ENCODE measurements around the gene BTG1.
A peak's percentile ranks its signal among the peaks of the same experiment; 100 is the strongest.

Gene BTG1

GRCh38 chr12:92145731-92146496 lies at the start of gene BTG1:
Gene BTG1 (minus strand): TSS chr12:92145846. CDS start chr12:92145535, 311 bp downstream.
- peak; percentile 99 for DNase-seq (ENCODE audit: low spot score)

- no peak for DNase-seq (ENCODE audit: low spot score)
Measured at GRCh38 chr12:92194561-92194960, 48.9 kb upstream of the BTG1 start.

GRCh38 chr12:92193846-92194245 lies 48.2 kb upstream of the BTG1 start:
- DNase-seq (ENCODE audit: low spot score): no peak

DNA sequence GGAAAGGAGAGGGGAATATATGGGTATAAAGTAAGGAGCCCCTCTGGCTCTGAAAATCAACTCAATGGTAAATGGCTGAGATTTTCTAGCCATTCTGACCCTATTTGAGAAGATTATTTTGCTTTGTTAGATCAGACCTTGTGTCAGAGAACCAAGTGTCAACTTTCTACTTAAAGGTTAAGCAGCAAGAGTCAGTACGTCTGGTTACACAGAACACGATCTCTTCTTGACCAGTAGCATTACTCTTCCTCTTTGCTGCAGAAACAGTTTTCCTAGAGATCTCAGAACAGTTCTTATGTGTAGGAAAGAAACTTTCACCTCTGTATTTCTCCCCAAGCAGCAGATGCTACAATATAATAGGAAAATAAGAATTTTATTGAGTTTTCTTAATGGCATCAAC lies 47.4 kb upstream of the BTG1 start:
- DNase-seq (ENCODE audit: low spot score): no peak

DNA sequence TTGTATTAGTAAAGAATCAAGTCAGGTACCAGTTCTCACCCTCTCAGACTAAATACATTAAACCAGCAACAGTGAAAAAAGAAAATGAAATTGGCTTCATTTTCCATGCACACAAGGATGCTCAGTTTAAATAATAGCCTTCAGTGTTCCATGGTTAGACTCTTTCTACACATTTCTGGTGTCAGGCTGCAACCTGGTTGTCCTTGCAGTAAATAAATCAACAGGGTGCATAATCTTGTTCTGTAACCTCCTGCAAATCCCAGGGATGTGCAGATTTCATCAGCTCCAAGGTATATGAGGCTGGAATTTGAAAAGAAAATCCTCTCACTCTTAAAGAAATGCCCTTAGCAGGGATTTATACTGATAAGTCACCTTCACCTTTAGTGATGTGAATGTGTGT lies 46.7 kb upstream of the BTG1 start:
- no peak for DNase-seq (ENCODE audit: low spot score)

- DNase-seq (ENCODE audit: low spot score): no peak
Measured at GRCh38 chr12:92191061-92191460, 45.4 kb upstream of the BTG1 start.

GRCh38 chr12:92188517-92189188 lies 43.0 kb upstream of the BTG1 start:
- DNase-seq (ENCODE audit: low spot score): no peak

GRCh38 chr12:92186038-92186470 lies 40.4 kb upstream of the BTG1 start:
- DNase-seq (ENCODE audit: low spot score): no peak

GRCh38 chr12:92185052-92185451 lies 39.4 kb upstream of the BTG1 start:
- DNase-seq (ENCODE audit: low spot score): no peak

DNA sequence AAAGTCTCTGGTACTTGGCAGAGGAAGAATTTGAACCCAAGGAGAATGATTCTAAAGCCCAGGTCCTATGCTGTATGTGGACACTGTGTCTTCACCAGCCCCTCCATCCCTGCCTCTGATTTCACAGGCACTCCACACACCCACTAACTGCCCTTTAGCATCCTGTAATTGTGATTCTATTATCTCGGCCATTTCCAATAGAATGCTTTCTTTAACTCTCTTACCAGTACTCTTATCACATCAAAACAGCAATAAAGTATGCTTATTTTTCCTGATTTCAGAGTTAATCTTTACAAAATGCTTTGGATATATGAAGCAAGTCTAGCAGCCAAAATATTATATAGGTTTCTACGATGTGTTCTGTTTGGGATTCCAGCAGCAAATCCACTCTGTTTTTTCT lies 37.9 kb upstream of the BTG1 start:
- no peak for DNase-seq (ENCODE audit: low spot score)

DNA sequence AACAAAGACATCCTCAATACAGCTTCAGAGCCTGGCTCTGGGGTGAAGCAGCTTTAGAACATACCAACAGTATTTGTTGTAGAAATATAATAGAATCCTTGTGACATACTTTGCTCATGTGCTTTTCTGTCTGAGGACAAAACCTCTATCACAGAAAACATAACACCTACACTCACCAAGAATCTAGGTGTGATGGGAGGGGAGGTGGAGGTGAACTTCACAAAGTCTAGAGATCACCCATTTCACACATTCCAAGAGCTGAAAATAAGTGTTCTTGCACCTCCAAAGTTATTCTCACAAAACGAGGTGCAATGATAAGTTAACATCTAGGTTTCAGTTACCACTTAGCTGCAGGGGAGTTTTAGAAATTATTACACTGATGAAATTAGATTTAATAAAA lies 32.7 kb upstream of the BTG1 start:
- DNase-seq (ENCODE audit: low spot score): no peak

- DNase-seq (ENCODE audit: low spot score): no peak
Measured at GRCh38 chr12:92176646-92177045, 31.0 kb upstream of the BTG1 start.

DNA sequence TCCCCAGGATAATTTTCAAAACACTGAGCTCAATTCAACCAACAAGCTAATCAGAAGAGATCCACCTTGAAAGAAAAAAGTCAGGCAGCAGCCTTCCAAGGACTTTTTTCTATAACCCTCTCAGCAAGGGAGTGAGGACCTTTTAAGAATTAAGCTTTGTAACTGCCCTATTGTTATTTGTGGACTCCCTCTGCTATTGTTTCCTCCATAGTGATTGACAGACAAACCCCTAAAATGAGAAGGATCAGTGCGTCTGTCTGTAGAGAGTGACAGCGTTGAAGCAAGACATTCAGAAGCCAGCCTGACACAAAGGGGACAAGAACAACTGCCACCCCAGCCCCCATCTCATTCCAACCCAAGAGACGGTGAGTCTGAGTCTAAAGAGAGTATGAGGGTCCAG lies 30.3 kb upstream of the BTG1 start:
- DNase-seq (ENCODE audit: low spot score): no peak

GRCh38 chr12:92170050-92170449 lies 24.4 kb upstream of the BTG1 start:
- no peak for DNase-seq (ENCODE audit: low spot score)

GRCh38 chr12:92167075-92167474 lies 21.4 kb upstream of the BTG1 start:
- DNase-seq (ENCODE audit: low spot score): no peak

- DNase-seq (ENCODE audit: low spot score): no peak
Measured at GRCh38 chr12:92164712-92165111, 19.1 kb upstream of the BTG1 start.

- no peak for DNase-seq (ENCODE audit: low spot score)
Measured at GRCh38 chr12:92162079-92162478, 16.4 kb upstream of the BTG1 start.

GRCh38 chr12:92158796-92159439 lies 13.3 kb upstream of the BTG1 start:
- no peak for DNase-seq (ENCODE audit: low spot score)

GRCh38 chr12:92156704-92157395 lies 11.2 kb upstream of the BTG1 start:
- no peak for DNase-seq (ENCODE audit: low spot score)

DNA sequence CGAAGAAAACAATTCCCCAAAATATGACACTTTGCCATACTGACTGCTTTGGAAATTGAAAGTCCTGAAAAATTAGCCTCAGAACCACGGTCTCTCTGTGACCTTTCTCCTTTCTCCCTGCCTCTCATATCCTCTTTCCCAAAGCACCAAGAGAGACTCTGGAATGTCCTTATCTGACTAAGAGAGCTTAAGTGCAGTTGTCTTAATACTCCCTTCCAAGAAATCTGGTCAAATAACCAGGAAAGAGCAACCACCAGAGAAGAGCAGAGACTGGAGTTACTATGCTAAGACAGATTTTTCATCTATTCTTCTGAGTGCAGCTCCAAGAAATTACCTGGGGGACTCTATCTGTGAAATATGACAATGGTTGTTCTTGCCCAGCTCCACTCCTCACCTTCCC lies 10.5 kb upstream of the BTG1 start:
- DNase-seq (ENCODE audit: low spot score): no peak

DNA sequence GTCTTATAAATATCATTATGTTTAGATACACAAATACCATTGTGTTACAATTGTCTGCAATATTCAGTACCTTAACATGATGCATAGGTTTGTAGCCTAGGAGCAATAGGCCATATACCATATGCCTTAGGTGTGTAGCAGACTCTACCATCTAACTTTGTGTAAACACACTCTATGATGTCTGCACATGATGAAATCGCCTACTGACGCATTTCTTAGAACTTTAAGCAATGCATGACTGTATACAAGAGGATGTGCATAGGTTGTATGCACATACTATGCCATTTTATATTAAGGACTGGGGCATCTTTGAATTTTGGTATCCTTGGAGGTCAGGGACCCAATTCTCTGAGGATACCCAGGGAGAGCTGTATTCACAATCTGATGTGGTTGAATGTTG lies 10.1 kb upstream of the BTG1 start:
- DNase-seq (ENCODE audit: low spot score): no peak

DNA sequence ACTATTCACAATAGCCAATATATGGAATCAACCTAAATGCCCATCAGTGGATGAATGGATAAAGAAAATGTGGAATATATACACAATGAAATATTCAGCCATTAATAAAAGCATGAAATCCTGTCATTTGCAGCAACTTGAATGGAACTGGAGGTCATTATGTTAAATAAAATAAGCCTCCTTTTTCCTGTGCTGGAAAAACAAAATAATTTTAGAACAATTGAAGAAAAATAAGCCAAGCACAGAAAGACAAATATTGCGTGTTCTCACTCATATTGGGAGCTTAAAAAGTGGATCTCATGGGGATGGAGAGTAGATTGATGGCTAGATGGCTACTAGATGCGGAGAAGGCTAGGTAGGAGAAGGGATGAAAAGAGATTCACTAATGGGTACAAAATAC lies 6.3 kb upstream of the BTG1 start:
- DNase-seq (ENCODE audit: low spot score): no peak

DNA sequence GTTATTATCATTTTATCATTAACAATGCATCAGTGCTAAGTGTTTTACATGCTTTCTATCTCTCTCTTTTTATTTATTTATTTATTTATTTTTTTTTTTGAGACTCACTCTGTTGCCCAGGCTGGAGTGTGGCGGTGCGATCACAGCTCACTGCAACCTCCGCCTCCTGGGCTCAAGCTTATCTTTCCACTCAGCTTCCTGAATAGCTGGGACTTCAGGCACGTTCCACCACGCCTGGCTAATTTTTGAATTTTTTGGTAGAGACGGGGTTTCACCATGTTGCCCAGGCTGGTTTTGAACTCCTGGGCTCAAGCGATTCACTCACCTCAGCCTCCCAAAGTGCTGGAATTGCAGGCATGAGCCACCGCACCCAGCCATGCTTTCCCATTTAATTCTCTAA lies 3.9 kb upstream of the BTG1 start:
- no peak for DNase-seq (ENCODE audit: low spot score)
